Erythroblast (primary cell): ENCODE results near the gene FRK.

Experiments used
- GATA1 ChIP-seq: IDR thresholded peaks from 2 replicates; pipeline ENCODE4 v1.6.1; 2011; ENCODE audit warnings: low read depth, mild to moderate bottlenecking, control low read depth, low read length, moderate library complexity
- POLR2A ChIP-seq: IDR thresholded peaks from 2 replicates; pipeline ENCODE4 v1.6.1; 2011; ENCODE audit warnings: mild to moderate bottlenecking, low read length

DNA sequence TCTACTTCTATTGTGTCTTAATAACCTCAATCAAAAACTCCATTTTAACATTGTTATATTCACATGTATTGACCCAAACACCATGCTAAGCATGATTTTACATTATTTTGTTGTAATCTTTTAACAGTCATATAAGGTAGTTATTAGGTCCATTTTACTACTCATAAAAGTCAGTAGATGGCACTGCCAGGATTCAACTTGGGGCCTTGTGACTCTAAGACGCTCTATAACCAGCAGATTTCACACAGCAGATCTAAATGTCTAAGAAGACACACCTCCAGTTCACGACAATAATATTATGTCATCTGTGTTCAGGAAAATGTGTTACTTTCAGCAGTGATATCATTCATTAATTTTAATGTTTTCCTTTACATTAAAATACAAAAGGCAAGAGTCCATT, 88.0 kb downstream of the FRK start:
- no peak for TF ChIP-seq POLR2A
- TF ChIP-seq GATA1 = no peak
